Measurements from ENCODE around the gene CD93. TPM values are rescaled to one million over a fixed set of nuclear protein-coding genes. Genes with fewer than 3 reads are reported as not detected.

The CD93 gene
- total and polyA plus RNA-seq, 2 donors (not counting 1 experiment from before 2014, with no cell fraction given): 0.01 TPM; not detected in 1

DNA sequence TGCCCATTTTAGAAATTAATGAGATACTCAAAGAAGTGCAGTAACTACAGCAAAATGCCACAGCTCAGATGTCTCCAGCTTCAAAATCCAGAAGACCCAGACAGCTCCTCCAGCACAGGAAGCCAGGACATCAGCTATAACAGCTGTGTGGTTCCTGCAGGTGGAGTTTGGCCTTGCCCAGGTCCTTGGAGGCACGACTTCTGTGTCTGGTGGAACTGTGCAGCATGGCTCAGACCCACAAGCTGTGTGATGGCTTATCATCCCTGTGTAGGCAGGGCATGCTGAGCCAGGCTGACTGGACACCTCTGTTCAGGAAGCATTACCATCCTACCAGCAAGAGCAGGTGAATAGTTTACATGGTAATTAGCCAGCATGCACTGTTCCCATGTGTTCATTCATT is 26.5 kb upstream of the CD93 start:
- Histone ChIP-seq H3K36me3 (ENCODE audit: control insufficient read depth, insufficient read depth, low read length) (no peaks in the 10 kb centered on the region), H3K9ac (ENCODE audit: insufficient read depth, low read length) (no peak overlapping the region), H3K4me1 (ENCODE audit: control insufficient read depth, extremely low read depth, insufficient read depth, low read length) (peaks cover 5% of the 10 kb centered on the region), H3K9me3 (ENCODE audit: control insufficient read depth, insufficient read depth, low read depth, low read length) (no peaks in the 10 kb centered on the region), H3K27ac (ENCODE audit: insufficient read depth, low read length) (no peak overlapping the region), H2AFZ (ENCODE audit: low read length) (no peak overlapping the region), H3K4me2 (ENCODE audit: extremely low read depth, insufficient read depth, low read length) (no peak overlapping the region), H3K79me2 (ENCODE audit: control insufficient read depth, insufficient read depth, low read length) (no peaks in the 10 kb centered on the region), H3K27me3 (ENCODE audit: control insufficient read depth, insufficient read depth, low read length) (no peaks in the 10 kb centered on the region), H3K4me3 (replicated peaks in 1 of 4; ENCODE audit: control extremely low read depth in 1 of 4, insufficient read depth in 1 of 4, low read depth in 3 of 4, low read length in 4 of 4) (no peak overlapping the region), H4K20me1 (ENCODE audit: control insufficient read depth, extremely low read depth, insufficient read depth, low read length) (no peaks in the 10 kb centered on the region)
- DNase-seq (ENCODE audit: low read depth in 2 of 2): no peak
- TF ChIP-seq EZH2 (IDR thresholded peaks at IDR 0.05; ENCODE audit: low read length, missing control alignments): no peak
- TF ChIP-seq, protein P1, sequence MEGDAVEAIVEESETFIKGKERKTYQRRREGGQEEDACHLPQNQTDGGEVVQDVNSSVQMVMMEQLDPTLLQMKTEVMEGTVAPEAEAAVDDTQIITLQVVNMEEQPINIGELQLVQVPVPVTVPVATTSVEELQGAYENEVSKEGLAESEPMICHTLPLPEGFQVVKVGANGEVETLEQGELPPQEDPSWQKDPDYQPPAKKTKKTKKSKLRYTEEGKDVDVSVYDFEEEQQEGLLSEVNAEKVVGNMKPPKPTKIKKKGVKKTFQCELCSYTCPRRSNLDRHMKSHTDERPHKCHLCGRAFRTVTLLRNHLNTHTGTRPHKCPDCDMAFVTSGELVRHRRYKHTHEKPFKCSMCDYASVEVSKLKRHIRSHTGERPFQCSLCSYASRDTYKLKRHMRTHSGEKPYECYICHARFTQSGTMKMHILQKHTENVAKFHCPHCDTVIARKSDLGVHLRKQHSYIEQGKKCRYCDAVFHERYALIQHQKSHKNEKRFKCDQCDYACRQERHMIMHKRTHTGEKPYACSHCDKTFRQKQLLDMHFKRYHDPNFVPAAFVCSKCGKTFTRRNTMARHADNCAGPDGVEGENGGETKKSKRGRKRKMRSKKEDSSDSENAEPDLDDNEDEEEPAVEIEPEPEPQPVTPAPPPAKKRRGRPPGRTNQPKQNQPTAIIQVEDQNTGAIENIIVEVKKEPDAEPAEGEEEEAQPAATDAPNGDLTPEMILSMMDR (conservative IDR thresholded peaks at IDR 0.05 in 1 of 2, IDR thresholded peaks at IDR 0.05 in 1 of 2; ENCODE audit: low read depth in 1 of 2, low read length in 2 of 2): no peak

DNA sequence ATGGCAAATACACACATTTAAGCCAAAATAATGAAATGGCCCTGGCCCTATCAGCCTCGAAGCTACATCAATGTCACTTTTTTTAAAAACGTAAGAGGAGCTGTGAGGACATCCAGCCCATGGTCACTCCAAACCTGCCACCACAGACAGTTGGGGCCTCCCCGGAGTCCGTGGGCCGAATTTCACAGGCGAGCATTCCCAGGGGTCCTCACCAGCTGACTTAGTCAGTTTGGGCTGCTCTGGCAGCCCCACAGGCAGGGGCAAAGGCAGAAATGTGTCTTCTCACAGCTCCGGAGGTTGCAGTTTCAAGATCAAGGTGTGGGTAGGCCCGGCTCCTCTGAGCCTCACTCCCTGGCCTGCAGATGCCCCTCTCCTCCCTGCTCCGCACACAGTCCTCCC is 25.8 kb upstream of the CD93 start:
- TF ChIP-seq, protein P1 (conservative IDR thresholded peaks at IDR 0.05 in 1 of 2, IDR thresholded peaks at IDR 0.05 in 1 of 2; ENCODE audit: low read depth in 1 of 2, low read length in 2 of 2): no peak
- TF ChIP-seq EZH2 (IDR thresholded peaks at IDR 0.05; ENCODE audit: low read length, missing control alignments): no peak
- Histone ChIP-seq H3K4me2 (ENCODE audit: extremely low read depth, insufficient read depth, low read length) (no peak overlapping the region), H3K36me3 (ENCODE audit: control insufficient read depth, insufficient read depth, low read length) (no peaks in the 10 kb centered on the region), H3K79me2 (ENCODE audit: control insufficient read depth, insufficient read depth, low read length) (no peaks in the 10 kb centered on the region), H3K4me3 (replicated peaks in 1 of 4; ENCODE audit: control extremely low read depth in 1 of 4, insufficient read depth in 1 of 4, low read depth in 3 of 4, low read length in 4 of 4) (no peak overlapping the region), H3K27me3 (ENCODE audit: control insufficient read depth, insufficient read depth, low read length) (no peaks in the 10 kb centered on the region), H3K4me1 (ENCODE audit: control insufficient read depth, extremely low read depth, insufficient read depth, low read length) (peaks cover 5% of the 10 kb centered on the region), H3K27ac (ENCODE audit: insufficient read depth, low read length) (no peak overlapping the region), H3K9ac (ENCODE audit: insufficient read depth, low read length) (no peak overlapping the region), H3K9me3 (ENCODE audit: control insufficient read depth, insufficient read depth, low read depth, low read length) (no peaks in the 10 kb centered on the region), H2AFZ (ENCODE audit: low read length) (no peak overlapping the region), H4K20me1 (ENCODE audit: control insufficient read depth, extremely low read depth, insufficient read depth, low read length) (no peaks in the 10 kb centered on the region)
- DNase-seq (ENCODE audit: low read depth in 2 of 2): no peak

DNA sequence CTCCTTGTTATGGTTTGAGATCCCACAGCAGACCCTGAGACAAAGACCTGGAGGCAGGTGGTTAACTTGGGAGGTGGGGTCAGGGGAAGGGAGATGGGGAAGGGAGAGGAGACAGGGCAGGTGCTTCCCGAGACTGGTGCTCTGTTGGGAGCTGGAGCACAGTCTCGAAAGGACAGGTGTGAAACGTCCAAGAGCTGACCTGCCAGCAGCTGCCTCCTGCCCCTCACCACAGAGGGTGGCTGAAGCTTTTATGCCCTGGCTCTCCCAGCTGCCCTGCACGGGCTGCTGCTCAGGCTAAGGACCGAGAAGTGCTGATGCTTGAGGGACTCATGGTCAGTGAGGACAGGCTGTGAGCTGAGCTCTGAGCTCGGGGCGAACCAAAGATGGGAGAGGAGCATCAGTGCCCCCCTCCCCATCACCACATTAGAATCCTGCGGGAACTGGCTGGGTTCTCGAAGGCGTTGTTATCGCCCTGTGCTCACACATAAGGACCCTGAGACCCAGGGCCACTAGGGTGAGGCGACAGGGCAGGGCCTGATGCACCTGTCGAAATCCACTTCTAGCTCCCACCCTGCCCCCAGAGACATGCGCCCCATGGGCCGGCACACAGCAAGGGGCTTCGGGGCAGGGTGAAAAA is 25.3 kb upstream of the CD93 start:
- Histone ChIP-seq H3K36me3 (ENCODE audit: control insufficient read depth, insufficient read depth, low read length) (no peaks in the 10 kb centered on the region), H3K4me1 (ENCODE audit: control insufficient read depth, extremely low read depth, insufficient read depth, low read length) (peaks cover 2% of the 10 kb centered on the region), H2AFZ (ENCODE audit: low read length) (no peak overlapping the region), H3K79me2 (ENCODE audit: control insufficient read depth, insufficient read depth, low read length) (no peaks in the 10 kb centered on the region), H3K4me2 (ENCODE audit: extremely low read depth, insufficient read depth, low read length) (no peak overlapping the region), H3K4me3 (replicated peaks in 1 of 4; ENCODE audit: control extremely low read depth in 1 of 4, insufficient read depth in 1 of 4, low read depth in 3 of 4, low read length in 4 of 4) (no peak overlapping the region), H3K27me3 (ENCODE audit: control insufficient read depth, insufficient read depth, low read length) (no peaks in the 10 kb centered on the region), H3K9me3 (ENCODE audit: control insufficient read depth, insufficient read depth, low read depth, low read length) (no peaks in the 10 kb centered on the region), H3K9ac (ENCODE audit: insufficient read depth, low read length) (no peak overlapping the region), H4K20me1 (ENCODE audit: control insufficient read depth, extremely low read depth, insufficient read depth, low read length) (no peaks in the 10 kb centered on the region), H3K27ac (ENCODE audit: insufficient read depth, low read length) (no peak overlapping the region)
- DNase-seq (ENCODE audit: low read depth in 2 of 2): no peak
- TF ChIP-seq, protein P1 (conservative IDR thresholded peaks at IDR 0.05 in 1 of 2, IDR thresholded peaks at IDR 0.05 in 1 of 2; ENCODE audit: low read depth in 1 of 2, low read length in 2 of 2): no peak
- no peak for TF ChIP-seq EZH2 (IDR thresholded peaks at IDR 0.05; ENCODE audit: low read length, missing control alignments)
